K562 (cell line): ENCODE data around the gene WDR18. TPM values are rescaled to one million over a fixed set of nuclear protein-coding genes. Genes with fewer than 3 reads are reported as not detected.

Experiments
- ATAC-seq: fragments of 200-7000 bp; cut with Tn5 transposase; 3 replicates; pipeline ENCODE4 v1.9.1; 2020; ENCODE audit warnings: moderate library complexity
- BruUV-seq: library from RNA; stranded (reverse); fragments of 400-500 nt; replicated peaks from 2 replicates; lab custom pipeline; 2021; lab: Mats Ljungman, UMichigan
- CTCF ChIA-PET: fragments of 300-600 bp; formaldehyde crosslinking; extraction: SDS; loops from one replicate; lab custom pipeline; 2021; ENCODE audit warnings: low intra/inter-chr PET ratio; lab: Yijun Ruan, JAX
- POLR2A ChIA-PET: fragments of 300-600, 350-650 bp; sonication (Branson Sonifier 250); formaldehyde crosslinking; extraction: SDS; loops from one replicate; lab custom pipeline; 2021; ENCODE audit warnings: antibody characterized with exemption, inconsistent platforms; lab: Yijun Ruan, JAX
- DNase-seq, 4 experiments: peaks; one replicate each; pipeline versions ENCODE4 v3.0.0 to v3.0.0-alpha.2; 2011 to 2018; ENCODE audit warnings: low spot score in 3 of 4, mixed read lengths in 3 of 4; ENCODE audit errors: extremely low read depth in 1 of 4
- FAIRE-seq: peaks from 2 replicates; lab custom pipeline; 2011; peaks lifted over from hg19 to GRCh38; lab: Jason Lieb, UNC
- H2AFZ ChIP-seq: 2 replicates; pipeline ENCODE4 v1.6.0; 2011; ENCODE audit warnings: low read depth, low read length, control low read depth, inconsistent platforms
- H3K27ac ChIP-seq: fragments of 200-600 bp; 3 replicates; pipeline ENCODE4 v1.8.0; 2011; ENCODE audit warnings: low read depth, mild to moderate bottlenecking, control low read depth, inconsistent platforms, low read length, moderate library complexity, mixed read lengths; ENCODE audit errors: extremely low read depth
- H3K27me3 ChIP-seq, 2 experiments: fragments of 300-600 bp in 1 of 2; 2 replicates in 1 of 2; 3 replicates in 1 of 2; pipeline versions ENCODE4 v1.6.0 to v1.8.0; 2011; ENCODE audit warnings: inconsistent platforms in 2 of 2, low read length in 2 of 2, mild to moderate bottlenecking in 1 of 2, mixed read lengths in 1 of 2, moderate library complexity in 1 of 2; ENCODE audit not compliant: control insufficient read depth in 2 of 2, insufficient read depth in 2 of 2
- H3K36me3 ChIP-seq: fragments of 300-600 bp; 3 replicates; pipeline ENCODE4 v1.8.0; 2011; ENCODE audit warnings: mild to moderate bottlenecking, low read length, inconsistent platforms; ENCODE audit not compliant: control insufficient read depth, insufficient read depth
- H3K4me1 ChIP-seq, 2 experiments: fragments of 200-600 bp in 1 of 2; replicated peaks in 1 of 2; 2 replicates in 1 of 2; 3 replicates in 1 of 2; pipeline versions ENCODE4 v1.5.1 to v1.8.0; 2011; ENCODE audit warnings: inconsistent platforms in 2 of 2, low read length in 2 of 2, mild to moderate bottlenecking in 1 of 2, mixed read lengths in 1 of 2, moderate library complexity in 1 of 2; ENCODE audit not compliant: control insufficient read depth in 2 of 2, insufficient read depth in 2 of 2
- H3K4me2 ChIP-seq: 2 replicates; pipeline ENCODE4 v1.6.1; 2011; ENCODE audit warnings: low read length, control low read depth, inconsistent platforms, mixed read lengths; ENCODE audit not compliant: insufficient read depth
- H3K4me3 ChIP-seq: fragments of 200-600 bp; sonication (generic), shearing (Covaris generic); 2 replicates; pipeline ENCODE4 v1.5.1; 2016; ENCODE audit warnings: control low read depth, inconsistent platforms
- H3K79me2 ChIP-seq: fragments of 200-600 bp; 3 replicates; pipeline ENCODE4 v1.8.0; 2011; ENCODE audit warnings: low read length, inconsistent platforms; ENCODE audit not compliant: control insufficient read depth, insufficient read depth
- H3K9ac ChIP-seq, 2 experiments: 2 replicates each; pipeline versions ENCODE4 v1.6.0 to v1.6.1; 2011; ENCODE audit warnings: low read depth in 2 of 2, low read length in 2 of 2, control low read depth in 1 of 2, inconsistent platforms in 1 of 2, mild to moderate bottlenecking in 1 of 2, mixed read lengths in 1 of 2; ENCODE audit not compliant: insufficient read depth in 1 of 2
- H3K9me1 ChIP-seq: one replicate; pipeline ENCODE4 v1.6.0; 2011; ENCODE audit warnings: inconsistent platforms, mild to moderate bottlenecking, low read length, moderate library complexity; ENCODE audit not compliant: control insufficient read depth, insufficient read depth
- H3K9me3 ChIP-seq: replicated peaks from 2 replicates; pipeline ENCODE4 v1.5.1; 2011; ENCODE audit warnings: low read depth, low read length, inconsistent platforms; ENCODE audit not compliant: control insufficient read depth, insufficient read depth
- H4K20me1 ChIP-seq: replicated peaks from 2 replicates; pipeline ENCODE4 v1.6.1; 2011; ENCODE audit warnings: low read length, inconsistent platforms, mixed read lengths; ENCODE audit not compliant: control insufficient read depth, insufficient read depth
- CCNT2 ChIP-seq: IDR thresholded peaks from 2 replicates; pipeline ENCODE4 v1.6.1; 2011; ENCODE audit warnings: borderline replicate concordance, low read depth, mild to moderate bottlenecking, moderate library complexity, mixed read lengths, low read length; ENCODE audit not compliant: insufficient read length; ENCODE audit errors: extremely low read depth
- HIVEP1 ChIP-seq: fragments of 250-450 bp; sonication (Bioruptor Pico); IDR thresholded peaks from 2 replicates; pipeline ENCODE4 v1.4.0; 2020; ENCODE audit warnings: mild to moderate bottlenecking
- LARP7 ChIP-seq: fragments of 450-650 bp; IDR thresholded peaks from 2 replicates; pipeline ENCODE4 v1.6.1; 2016
- NELFE ChIP-seq: IDR thresholded peaks from 2 replicates; pipeline ENCODE4 v1.6.1; 2011; ENCODE audit warnings: mild to moderate bottlenecking; ENCODE audit not compliant: insufficient read depth, insufficient read length
- NRF1 ChIP-seq, 2 experiments: fragments of 450-650 bp; IDR thresholded peaks in 1 of 2; conservative IDR thresholded peaks in 1 of 2; 2 replicates each; pipeline ENCODE4 v1.6.1; 2014; ENCODE audit warnings: mild to moderate bottlenecking in 2 of 2
- TARDBP ChIP-seq: fragments of 450-650 bp; IDR thresholded peaks from 2 replicates; pipeline ENCODE4 v1.6.1; 2016
- ZBTB8A ChIP-seq: fragments of 450-650 bp; IDR thresholded peaks from 2 replicates; pipeline ENCODE4 v1.6.1; 2018; ENCODE audit warnings: mild to moderate bottlenecking, moderate library complexity; ENCODE audit not compliant: partially characterized antibody
- ZNF232 ChIP-seq: sonication (generic); formaldehyde crosslinking; IDR thresholded peaks from 2 replicates; pipeline ENCODE4 v1.8.0; 2022; ENCODE audit warnings: mild to moderate bottlenecking, missing genetic modification reagents
- WGBS: fragments of 100-300 bp; shearing (Covaris generic); methylation state at CpG from one replicate; pipeline ENCODE4 v1.1.6; 2016; ENCODE audit warnings: low coverage, mixed read lengths; ENCODE audit not compliant: insufficient coverage; ENCODE audit errors: missing lambda C conversion rate; 5-methylcytosine and 5-hydroxymethylcytosine counted together
- in situ Hi-C: fragments of 300-500 bp; cut with MboI; formaldehyde crosslinking; loops from 4 replicates; pipeline ENCODE4 v1.15.0; 2018; ENCODE audit warnings: inconsistent platforms, mixed read lengths
- intact Hi-C: fragments of 100-400 bp; cut with micrococcal nuclease; formaldehyde crosslinking; loops from 2 replicates; pipeline ENCODE4 v1.14.2; 2022
- polyA plus RNA-seq, 8 experiments: library from polyadenylated mRNA; depleted of rRNA in 4 of 8; stranded (reverse) in 5 of 8; unstranded in 3 of 8; fragments of >200 nt; fragmentation: Nextera tagmentation in 2 of 8; fragmentation: Illumina TruSeq in 1 of 8; extraction: Ambion mirVana in 2 of 8; extraction: Trizol in 1 of 8; gene quantifications; 2 replicates each; pipeline versions ENCODE4 v1.2.1 to v1.2.3, GENCODE V29; 2011 to 2014; ENCODE audit warnings: inconsistent platforms in 1 of 8, missing spikeins in 1 of 8
- total RNA-seq, 7 experiments: library from RNA; depleted of rRNA in 6 of 7; stranded (reverse); fragments of >200 nt in 6 of 7; fragmentation: Illumina TruSeq in 2 of 7; extraction: Trizol in 2 of 7; gene quantifications; 2 replicates each; pipeline versions ENCODE4 v1.2.1 to v1.2.3, GENCODE V29; 2011 to 2021; ENCODE audit warnings: low replicate concordance in 1 of 7
- TF ChIP-seq, protein P1 (sequence below): sonication (generic); formaldehyde crosslinking; IDR thresholded peaks from 2 replicates; pipeline ENCODE4 v1.8.0; 2022; ENCODE audit warnings: mild to moderate bottlenecking, missing genetic modification reagents
- TF ChIP-seq, protein P2 (sequence below): fragments of 250-450 bp; sonication (Bioruptor Pico); IDR thresholded peaks from 2 replicates; pipeline ENCODE4 v1.8.0; 2022; ENCODE audit warnings: moderate library complexity, mild to moderate bottlenecking, inconsistent platforms
- TF ChIP-seq, protein P3 (sequence below): sonication (generic); formaldehyde crosslinking; IDR thresholded peaks from 2 replicates; pipeline ENCODE4 v1.8.0; 2022; ENCODE audit warnings: mild to moderate bottlenecking, low read depth, missing genetic modification reagents

The WDR18 gene
- total and polyA plus RNA-seq, 9 of the 15 experiments (the other 6 are each of a cell fraction or from before 2014, with no cell fraction given): 0.65 to 181 (median 30.1) TPM

DNA sequence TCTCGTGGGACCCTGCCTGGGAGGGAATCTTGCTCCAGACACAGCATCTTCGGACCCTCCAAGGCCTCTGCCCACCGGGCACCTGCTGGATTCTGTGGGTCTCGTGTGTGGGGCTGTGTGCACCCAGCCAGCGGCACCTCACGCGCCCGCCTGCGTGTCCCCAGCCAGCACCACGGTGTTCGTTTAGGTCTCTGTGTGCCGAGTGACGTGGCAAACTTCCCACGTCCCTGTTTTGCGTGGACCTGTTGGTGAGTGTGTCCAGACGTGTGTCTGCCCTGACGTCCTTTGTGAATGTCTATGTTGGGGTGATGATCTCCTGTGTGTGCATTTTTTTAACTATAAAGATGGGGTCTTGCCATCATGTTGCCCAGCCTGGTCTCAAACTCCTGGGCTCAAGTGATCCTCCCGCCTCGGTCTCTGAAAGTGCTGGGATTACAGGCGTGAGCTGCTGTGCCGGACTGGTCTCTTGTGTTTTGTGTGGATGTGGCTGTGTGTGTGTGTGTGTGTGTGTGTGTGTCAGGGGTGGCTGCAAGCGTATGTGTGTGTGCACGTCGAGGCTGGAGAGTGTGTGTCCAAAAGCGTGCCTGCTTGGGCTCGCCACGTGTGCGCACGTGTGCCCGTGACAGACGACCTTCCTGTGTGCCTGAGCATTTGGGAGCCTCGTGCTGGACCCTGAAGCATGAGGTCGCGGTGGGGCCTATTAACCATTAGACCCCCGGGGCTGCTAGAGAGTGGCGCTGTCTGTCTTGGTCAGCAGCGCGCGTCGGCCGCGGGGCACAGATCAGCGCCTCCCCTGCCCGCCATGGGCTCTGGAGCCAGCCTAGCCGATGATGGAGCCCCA, 42.6 kb upstream of the WDR18 start:
- 94% methylated on average over 40 of the region's 45 CpGs for WGBS
- Histone ChIP-seq H3K9me3 (no peaks in the 10 kb centered on the region), H3K79me2 (peaks cover 83% of the 10 kb centered on the region), H3K4me3 (no peak overlapping the region), H3K9me1 (peaks cover 10% of the 10 kb centered on the region), H4K20me1 (peaks cover 27% of the 10 kb centered on the region), H3K27ac (no peak overlapping the region), H3K9ac (no peak overlapping the region), H2AFZ (no peak overlapping the region), H3K27me3 (no peaks in the 10 kb centered on the region), H3K4me2 (no peak overlapping the region), H3K36me3 (peaks cover 69% of the 10 kb centered on the region; the same call in 2 of the 3 replicates), H3K4me1 (peaks cover 13 to 67% of the 10 kb centered on the region in 2 experiments)
- ChIA-PET POLR2A (interaction anchor here (1.3 to 1.6 kb wide), 2 partner anchors 9 to 12 kb away, joined by 4 read pairs; no protein-coding TSS in a partner anchor), CTCF (no interaction called here)
- ATAC-seq (no peak), FAIRE-seq (no peak), DNase-seq (no peak)
- no peak for TF ChIP-seq NELFE
- no peak for TF ChIP-seq ZNF232 (CRISPR knock-in tag)
- TF ChIP-seq, protein P1, sequence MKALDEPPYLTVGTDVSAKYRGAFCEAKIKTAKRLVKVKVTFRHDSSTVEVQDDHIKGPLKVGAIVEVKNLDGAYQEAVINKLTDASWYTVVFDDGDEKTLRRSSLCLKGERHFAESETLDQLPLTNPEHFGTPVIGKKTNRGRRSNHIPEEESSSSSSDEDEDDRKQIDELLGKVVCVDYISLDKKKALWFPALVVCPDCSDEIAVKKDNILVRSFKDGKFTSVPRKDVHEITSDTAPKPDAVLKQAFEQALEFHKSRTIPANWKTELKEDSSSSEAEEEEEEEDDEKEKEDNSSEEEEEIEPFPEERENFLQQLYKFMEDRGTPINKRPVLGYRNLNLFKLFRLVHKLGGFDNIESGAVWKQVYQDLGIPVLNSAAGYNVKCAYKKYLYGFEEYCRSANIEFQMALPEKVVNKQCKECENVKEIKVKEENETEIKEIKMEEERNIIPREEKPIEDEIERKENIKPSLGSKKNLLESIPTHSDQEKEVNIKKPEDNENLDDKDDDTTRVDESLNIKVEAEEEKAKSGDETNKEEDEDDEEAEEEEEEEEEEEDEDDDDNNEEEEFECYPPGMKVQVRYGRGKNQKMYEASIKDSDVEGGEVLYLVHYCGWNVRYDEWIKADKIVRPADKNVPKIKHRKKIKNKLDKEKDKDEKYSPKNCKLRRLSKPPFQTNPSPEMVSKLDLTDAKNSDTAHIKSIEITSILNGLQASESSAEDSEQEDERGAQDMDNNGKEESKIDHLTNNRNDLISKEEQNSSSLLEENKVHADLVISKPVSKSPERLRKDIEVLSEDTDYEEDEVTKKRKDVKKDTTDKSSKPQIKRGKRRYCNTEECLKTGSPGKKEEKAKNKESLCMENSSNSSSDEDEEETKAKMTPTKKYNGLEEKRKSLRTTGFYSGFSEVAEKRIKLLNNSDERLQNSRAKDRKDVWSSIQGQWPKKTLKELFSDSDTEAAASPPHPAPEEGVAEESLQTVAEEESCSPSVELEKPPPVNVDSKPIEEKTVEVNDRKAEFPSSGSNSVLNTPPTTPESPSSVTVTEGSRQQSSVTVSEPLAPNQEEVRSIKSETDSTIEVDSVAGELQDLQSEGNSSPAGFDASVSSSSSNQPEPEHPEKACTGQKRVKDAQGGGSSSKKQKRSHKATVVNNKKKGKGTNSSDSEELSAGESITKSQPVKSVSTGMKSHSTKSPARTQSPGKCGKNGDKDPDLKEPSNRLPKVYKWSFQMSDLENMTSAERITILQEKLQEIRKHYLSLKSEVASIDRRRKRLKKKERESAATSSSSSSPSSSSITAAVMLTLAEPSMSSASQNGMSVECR: no peak
- TF ChIP-seq, protein P2, sequence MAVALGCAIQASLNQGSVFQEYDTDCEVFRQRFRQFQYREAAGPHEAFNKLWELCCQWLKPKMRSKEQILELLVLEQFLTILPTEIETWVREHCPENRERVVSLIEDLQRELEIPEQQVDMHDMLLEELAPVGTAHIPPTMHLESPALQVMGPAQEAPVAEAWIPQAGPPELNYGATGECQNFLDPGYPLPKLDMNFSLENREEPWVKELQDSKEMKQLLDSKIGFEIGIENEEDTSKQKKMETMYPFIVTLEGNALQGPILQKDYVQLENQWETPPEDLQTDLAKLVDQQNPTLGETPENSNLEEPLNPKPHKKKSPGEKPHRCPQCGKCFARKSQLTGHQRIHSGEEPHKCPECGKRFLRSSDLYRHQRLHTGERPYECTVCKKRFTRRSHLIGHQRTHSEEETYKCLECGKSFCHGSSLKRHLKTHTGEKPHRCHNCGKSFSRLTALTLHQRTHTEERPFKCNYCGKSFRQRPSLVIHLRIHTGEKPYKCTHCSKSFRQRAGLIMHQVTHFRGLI: no peak
- no peak for TF ChIP-seq NRF1 (conservative IDR thresholded peaks at IDR 0.05 in 1 of 2, IDR thresholded peaks at IDR 0.05 in 1 of 2)
- TF ChIP-seq, protein P3, sequence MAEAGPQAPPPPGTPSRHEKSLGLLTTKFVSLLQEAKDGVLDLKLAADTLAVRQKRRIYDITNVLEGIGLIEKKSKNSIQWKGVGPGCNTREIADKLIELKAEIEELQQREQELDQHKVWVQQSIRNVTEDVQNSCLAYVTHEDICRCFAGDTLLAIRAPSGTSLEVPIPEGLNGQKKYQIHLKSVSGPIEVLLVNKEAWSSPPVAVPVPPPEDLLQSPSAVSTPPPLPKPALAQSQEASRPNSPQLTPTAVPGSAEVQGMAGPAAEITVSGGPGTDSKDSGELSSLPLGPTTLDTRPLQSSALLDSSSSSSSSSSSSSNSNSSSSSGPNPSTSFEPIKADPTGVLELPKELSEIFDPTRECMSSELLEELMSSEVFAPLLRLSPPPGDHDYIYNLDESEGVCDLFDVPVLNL: no peak
- TF ChIP-seq ZBTB8A: no peak
- TF ChIP-seq CCNT2: no peak
- no peak for TF ChIP-seq HIVEP1 (CRISPR knock-in tag)
- no peak for TF ChIP-seq TARDBP
- no peak for TF ChIP-seq LARP7
- in situ Hi-C loops (no loop called here), intact Hi-C loops (no loop called here)
- no TSS peak for BruUV-seq
